HL-60 (cell line): ENCODE data around the gene PCDHGA12.

Experiments used
- POLR2AphosphoS5 ChIP-seq: IDR thresholded peaks from 2 replicates; pipeline ENCODE4 v1.6.1; 2012; ENCODE audit warnings: low read depth
- TF ChIP-seq, protein P1 (sequence below): IDR thresholded peaks from one replicate; pipeline ENCODE4 v1.5.1; 2011; ENCODE audit warnings: low read length, control low read depth, inconsistent platforms; ENCODE audit not compliant: insufficient read depth
- TF ChIP-seq, protein P2 (sequence below): IDR thresholded peaks from 2 replicates; pipeline ENCODE4 v1.6.1; 2012; ENCODE audit warnings: low read depth; ENCODE audit not compliant: insufficient replicate concordance

DNA sequence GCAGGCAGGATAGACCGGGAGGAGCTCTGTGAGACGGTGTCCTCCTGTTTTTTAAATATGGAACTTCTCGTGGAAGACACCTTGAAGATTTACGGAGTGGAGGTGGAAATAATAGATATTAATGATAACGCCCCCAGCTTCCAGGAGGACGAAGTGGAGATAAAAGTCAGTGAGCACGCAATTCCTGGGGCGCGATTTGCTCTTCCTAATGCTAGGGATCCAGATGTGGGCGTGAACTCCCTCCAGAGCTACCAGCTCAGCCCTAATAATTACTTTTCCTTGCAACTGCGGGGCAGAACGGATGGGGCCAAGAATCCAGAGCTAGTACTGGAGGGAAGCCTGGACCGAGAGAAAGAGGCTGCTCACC lies 8.8 kb upstream of the PCDHGA12 start:
- TF ChIP-seq, protein P1, sequence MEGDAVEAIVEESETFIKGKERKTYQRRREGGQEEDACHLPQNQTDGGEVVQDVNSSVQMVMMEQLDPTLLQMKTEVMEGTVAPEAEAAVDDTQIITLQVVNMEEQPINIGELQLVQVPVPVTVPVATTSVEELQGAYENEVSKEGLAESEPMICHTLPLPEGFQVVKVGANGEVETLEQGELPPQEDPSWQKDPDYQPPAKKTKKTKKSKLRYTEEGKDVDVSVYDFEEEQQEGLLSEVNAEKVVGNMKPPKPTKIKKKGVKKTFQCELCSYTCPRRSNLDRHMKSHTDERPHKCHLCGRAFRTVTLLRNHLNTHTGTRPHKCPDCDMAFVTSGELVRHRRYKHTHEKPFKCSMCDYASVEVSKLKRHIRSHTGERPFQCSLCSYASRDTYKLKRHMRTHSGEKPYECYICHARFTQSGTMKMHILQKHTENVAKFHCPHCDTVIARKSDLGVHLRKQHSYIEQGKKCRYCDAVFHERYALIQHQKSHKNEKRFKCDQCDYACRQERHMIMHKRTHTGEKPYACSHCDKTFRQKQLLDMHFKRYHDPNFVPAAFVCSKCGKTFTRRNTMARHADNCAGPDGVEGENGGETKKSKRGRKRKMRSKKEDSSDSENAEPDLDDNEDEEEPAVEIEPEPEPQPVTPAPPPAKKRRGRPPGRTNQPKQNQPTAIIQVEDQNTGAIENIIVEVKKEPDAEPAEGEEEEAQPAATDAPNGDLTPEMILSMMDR, result no peak
- TF ChIP-seq POLR2AphosphoS5, result no peak
- TF ChIP-seq, protein P2, sequence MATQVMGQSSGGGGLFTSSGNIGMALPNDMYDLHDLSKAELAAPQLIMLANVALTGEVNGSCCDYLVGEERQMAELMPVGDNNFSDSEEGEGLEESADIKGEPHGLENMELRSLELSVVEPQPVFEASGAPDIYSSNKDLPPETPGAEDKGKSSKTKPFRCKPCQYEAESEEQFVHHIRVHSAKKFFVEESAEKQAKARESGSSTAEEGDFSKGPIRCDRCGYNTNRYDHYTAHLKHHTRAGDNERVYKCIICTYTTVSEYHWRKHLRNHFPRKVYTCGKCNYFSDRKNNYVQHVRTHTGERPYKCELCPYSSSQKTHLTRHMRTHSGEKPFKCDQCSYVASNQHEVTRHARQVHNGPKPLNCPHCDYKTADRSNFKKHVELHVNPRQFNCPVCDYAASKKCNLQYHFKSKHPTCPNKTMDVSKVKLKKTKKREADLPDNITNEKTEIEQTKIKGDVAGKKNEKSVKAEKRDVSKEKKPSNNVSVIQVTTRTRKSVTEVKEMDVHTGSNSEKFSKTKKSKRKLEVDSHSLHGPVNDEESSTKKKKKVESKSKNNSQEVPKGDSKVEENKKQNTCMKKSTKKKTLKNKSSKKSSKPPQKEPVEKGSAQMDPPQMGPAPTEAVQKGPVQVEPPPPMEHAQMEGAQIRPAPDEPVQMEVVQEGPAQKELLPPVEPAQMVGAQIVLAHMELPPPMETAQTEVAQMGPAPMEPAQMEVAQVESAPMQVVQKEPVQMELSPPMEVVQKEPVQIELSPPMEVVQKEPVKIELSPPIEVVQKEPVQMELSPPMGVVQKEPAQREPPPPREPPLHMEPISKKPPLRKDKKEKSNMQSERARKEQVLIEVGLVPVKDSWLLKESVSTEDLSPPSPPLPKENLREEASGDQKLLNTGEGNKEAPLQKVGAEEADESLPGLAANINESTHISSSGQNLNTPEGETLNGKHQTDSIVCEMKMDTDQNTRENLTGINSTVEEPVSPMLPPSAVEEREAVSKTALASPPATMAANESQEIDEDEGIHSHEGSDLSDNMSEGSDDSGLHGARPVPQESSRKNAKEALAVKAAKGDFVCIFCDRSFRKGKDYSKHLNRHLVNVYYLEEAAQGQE, result no peak
